GM12874 (cell line): ENCODE measurements around the gene GGCX.

Experiments
- CTCF ChIP-seq: IDR thresholded peaks from 2 replicates; pipeline ENCODE4 v1.5.1; 2011; ENCODE audit warnings: low read depth, mild to moderate bottlenecking, control low read depth, low read length, moderate library complexity; ENCODE audit not compliant: insufficient read depth

GGCX gene

GRCh38 chr2:85522090-85522647, 39.1 kb downstream of the GGCX start:
- no peak for TF ChIP-seq CTCF

GRCh38 chr2:85516653-85517389, 44.5 kb downstream of the GGCX start:
- TF ChIP-seq CTCF = no peak

GRCh38 chr2:85514323-85514722, 47.0 kb downstream of the GGCX start:
- TF ChIP-seq CTCF = no peak

GRCh38 chr2:85511008-85511811, 50.1 kb downstream of the GGCX start:
- no peak for TF ChIP-seq CTCF

GRCh38 chr2:85506768-85507181, 54.5 kb downstream of the GGCX start:
- TF ChIP-seq CTCF = no peak

- TF ChIP-seq CTCF = no peak
These were observed 55.6 kb downstream of the GGCX start for GRCh38 chr2:85505551-85506238.

GRCh38 chr2:85504778-85505261, 56.5 kb downstream of the GGCX start:
- no peak for TF ChIP-seq CTCF
